Left colon (tissue), 2 donors: Measurements from ENCODE around the gene CALM3. TPM values are rescaled to one million over a fixed set of nuclear protein-coding genes. Genes with fewer than 3 reads are reported as not detected.
"Not testable (repeated sequence)": the region's sequence is repeated elsewhere in the genome, so short reads cannot be mapped to it uniquely, and the experiment has no call there.

Experiments used
- ATAC-seq: fragments of 200-7000 bp; cut with Tn5 transposase; one replicate; pipeline ENCODE4 v1.9.1; 2020; ENCODE audit warnings: mild to moderate bottlenecking, moderate library complexity
- DNase-seq, 2 donors: peaks; one replicate each; pipeline ENCODE4 v3.0.0-alpha.2; 2020
- intact Hi-C, 2 donors: fragments of 100-400 bp; cut with DNase I in 1 of 2; cut with micrococcal nuclease in 1 of 2; formaldehyde crosslinking; loops; one replicate each; pipeline versions ENCODE4 v1.11.2 to v1.14.0; 2022; cut with DNase I, micrococcal nuclease
- total RNA-seq, 2 donors: library from RNA; stranded (reverse); fragmentation: NEBNext Ultra II Directional; extraction: Animal tissue kit (Norgen Biotek cat#: 25700); gene quantifications; one replicate each; pipeline ENCODE4 v1.2.1, GENCODE V29; 2021
- donor health status: DM: no; HTN: no; CAD: no.
- donor health status: DM: yes; HTN: yes; CAD: no.

CALM3 gene
- total RNA-seq, 2 donors from 2014 or later = 250 to 278 TPM

- DNase-seq, intact Hi-C loops, ATAC-seq: not testable (repeated sequence)
These were observed 27.8 kb downstream of the CALM3 start for GRCh38 chr19:46628970-46629369.

- intact Hi-C loops = no loop called here
- DNase-seq (no peak), ATAC-seq (no peak)
These were observed 28.5 kb downstream of the CALM3 start for GRCh38 chr19:46629546-46630025.

GRCh38 chr19:46630586-46631205, 29.6 kb downstream of the CALM3 start:
- intact Hi-C loops = no loop called here
- DNase-seq (no peak), ATAC-seq (no peak)

- ATAC-seq = no peak
- DNase-seq = no peak
- intact Hi-C loops = no loop called here
These were observed 30.4 kb downstream of the CALM3 start for GRCh38 chr19:46631481-46631880.

GRCh38 chr19:46633130-46633529, 32.0 kb downstream of the CALM3 start:
- intact Hi-C loops = no loop called here
- ATAC-seq (peak; percentile 19), DNase-seq (no peak)

GRCh38 chr19:46634045-46634655, 33.0 kb downstream of the CALM3 start:
- peak; percentile 94 for DNase-seq
- ATAC-seq = peak; percentile 92
- intact Hi-C loops = no loop called here

GRCh38 chr19:46634656-46635218, 33.6 kb downstream of the CALM3 start:
- intact Hi-C loops = no loop called here
- ATAC-seq (no peak), DNase-seq (no peak)

GRCh38 chr19:46635920-46636761, 35.0 kb downstream of the CALM3 start, which contains the start of gene GNG8:
Gene GNG8, minus strand, starts transcription at chr19:46636202. Its CDS starts 1,520 bp downstream, at chr19:46634682.
- no peak for ATAC-seq
- intact Hi-C loops = no loop called here
- DNase-seq = no peak

- intact Hi-C loops = no loop called here
- DNase-seq (no peak), ATAC-seq (no peak)
These were observed 36.1 kb downstream of the CALM3 start for GRCh38 chr19:46637224-46637623.

GRCh38 chr19:46639358-46640182, 38.4 kb downstream of the CALM3 start:
- intact Hi-C loops = no loop called here
- DNase-seq = peak; percentile 46 to 73
- peak; percentile 11 for ATAC-seq

GRCh38 chr19:46640656-46641055, 39.5 kb downstream of the CALM3 start:
- intact Hi-C loops = no loop called here
- no peak for DNase-seq
- no peak for ATAC-seq

GRCh38 chr19:46644720-46645119, 43.6 kb downstream of the CALM3 start:
- DNase-seq (no peak), ATAC-seq (no peak)
- intact Hi-C loops = no loop called here

- intact Hi-C loops = no loop called here
- ATAC-seq = no peak
- DNase-seq = no peak
These were observed 45.3 kb downstream of the CALM3 start for GRCh38 chr19:46646402-46646801.

- no peak for DNase-seq
- ATAC-seq = no peak
- intact Hi-C loops = no loop called here
These were observed 47.2 kb downstream of the CALM3 start for GRCh38 chr19:46648060-46648960.

GRCh38 chr19:46648961-46649960, 48.1 kb downstream of the CALM3 start:
- no peak for DNase-seq
- no peak for ATAC-seq
- intact Hi-C loops = no loop called here

GRCh38 chr19:46650445-46650844, 49.3 kb downstream of the CALM3 start:
- intact Hi-C loops = no loop called here
- ATAC-seq = no peak
- no peak for DNase-seq
